ENCODE data around the gene S100A8.

DNA sequence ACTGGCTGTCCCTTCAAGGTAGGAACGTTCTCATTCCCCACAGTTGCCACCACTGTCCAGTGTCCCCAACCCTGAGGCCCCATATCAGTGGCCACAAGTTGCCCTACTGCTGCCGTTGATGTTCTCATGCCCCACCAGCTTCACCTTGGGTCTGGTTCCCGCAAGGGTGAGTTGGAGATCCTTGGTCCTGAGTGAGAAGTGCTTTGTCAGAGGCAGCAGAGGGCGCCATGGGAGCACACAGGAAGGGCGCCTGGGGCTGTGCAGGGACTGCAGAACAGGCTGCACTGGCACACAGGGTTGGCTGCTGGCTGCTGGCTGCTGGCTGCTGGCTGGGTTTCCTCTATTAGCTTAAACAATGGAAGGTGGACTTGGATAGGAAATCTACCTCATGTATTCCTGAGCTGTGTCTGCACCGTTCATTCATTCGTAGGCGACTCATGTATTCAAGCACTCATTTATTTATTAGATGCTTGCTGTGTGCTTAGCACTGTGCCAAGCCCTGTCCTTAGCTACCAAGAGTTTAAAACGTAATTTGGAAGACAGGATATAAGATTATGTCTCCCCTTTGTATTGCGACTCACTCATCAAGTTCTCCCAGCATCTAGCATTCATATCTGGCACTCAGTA lies 35.3 kb downstream of the S100A8 start:
- TF ChIP-seq, protein P1, sequence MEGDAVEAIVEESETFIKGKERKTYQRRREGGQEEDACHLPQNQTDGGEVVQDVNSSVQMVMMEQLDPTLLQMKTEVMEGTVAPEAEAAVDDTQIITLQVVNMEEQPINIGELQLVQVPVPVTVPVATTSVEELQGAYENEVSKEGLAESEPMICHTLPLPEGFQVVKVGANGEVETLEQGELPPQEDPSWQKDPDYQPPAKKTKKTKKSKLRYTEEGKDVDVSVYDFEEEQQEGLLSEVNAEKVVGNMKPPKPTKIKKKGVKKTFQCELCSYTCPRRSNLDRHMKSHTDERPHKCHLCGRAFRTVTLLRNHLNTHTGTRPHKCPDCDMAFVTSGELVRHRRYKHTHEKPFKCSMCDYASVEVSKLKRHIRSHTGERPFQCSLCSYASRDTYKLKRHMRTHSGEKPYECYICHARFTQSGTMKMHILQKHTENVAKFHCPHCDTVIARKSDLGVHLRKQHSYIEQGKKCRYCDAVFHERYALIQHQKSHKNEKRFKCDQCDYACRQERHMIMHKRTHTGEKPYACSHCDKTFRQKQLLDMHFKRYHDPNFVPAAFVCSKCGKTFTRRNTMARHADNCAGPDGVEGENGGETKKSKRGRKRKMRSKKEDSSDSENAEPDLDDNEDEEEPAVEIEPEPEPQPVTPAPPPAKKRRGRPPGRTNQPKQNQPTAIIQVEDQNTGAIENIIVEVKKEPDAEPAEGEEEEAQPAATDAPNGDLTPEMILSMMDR (IDR thresholded peaks at IDR 0.05): peak in 2 of 5 experiments; percentile 21 to 26
- TF ChIP-seq POLR2AphosphoS5 (IDR thresholded peaks at IDR 0.05): no peak
